ENCODE data around the gene TRPM2. TPM values are rescaled to one million over a fixed set of nuclear protein-coding genes. Genes with fewer than 3 reads are reported as not detected.

TRPM2 gene
- total RNA-seq, 4 donors from 2014 or later = 0.40 to 6.9 (median 2.5) TPM

- no peak overlapping the region for H3K27ac ChIP-seq
- no peak for DNase-seq
- WGBS, 2 donors = no CpG with 5 or more reads among the region's 13 CpGs
Observed at GRCh38 chr21:44425895-44426662, 72.7 kb downstream of the TRPM2 start.

DNA sequence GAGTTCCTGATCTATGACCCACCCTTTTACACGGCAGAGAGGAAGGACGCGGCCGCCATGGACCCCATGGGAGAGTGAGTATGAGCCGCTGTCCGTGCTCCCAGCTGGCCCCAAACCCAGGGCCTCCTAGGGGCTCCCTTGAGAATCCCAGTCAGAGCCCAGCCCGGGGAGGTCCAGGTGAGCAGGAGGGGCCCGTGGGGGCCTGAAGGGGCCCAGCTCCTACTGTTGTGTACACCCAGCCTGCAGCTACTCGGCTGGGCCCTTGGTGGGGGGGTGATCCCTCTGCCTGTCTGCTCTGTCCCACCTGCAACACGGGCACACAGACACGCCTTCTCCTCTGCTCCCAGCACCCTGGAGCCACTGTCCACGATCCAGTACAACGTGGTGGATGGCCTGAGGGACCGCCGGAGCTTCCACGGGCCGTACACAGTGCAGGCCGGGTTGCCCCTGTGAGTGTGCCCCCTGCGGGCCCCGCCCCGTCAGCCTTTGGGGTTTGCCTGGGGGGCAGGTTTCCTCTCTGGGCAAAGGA is 73.3 kb downstream of the TRPM2 start:
- H3K4me1 ChIP-seq = no peaks in the 10 kb centered on the region
- 60 to 70% methylated on average over 3 of the region's 21 CpGs for WGBS, 2 donors
- TF ChIP-seq POLR2A (IDR thresholded peaks at IDR 0.05) = no peak
- TF ChIP-seq, protein P1, sequence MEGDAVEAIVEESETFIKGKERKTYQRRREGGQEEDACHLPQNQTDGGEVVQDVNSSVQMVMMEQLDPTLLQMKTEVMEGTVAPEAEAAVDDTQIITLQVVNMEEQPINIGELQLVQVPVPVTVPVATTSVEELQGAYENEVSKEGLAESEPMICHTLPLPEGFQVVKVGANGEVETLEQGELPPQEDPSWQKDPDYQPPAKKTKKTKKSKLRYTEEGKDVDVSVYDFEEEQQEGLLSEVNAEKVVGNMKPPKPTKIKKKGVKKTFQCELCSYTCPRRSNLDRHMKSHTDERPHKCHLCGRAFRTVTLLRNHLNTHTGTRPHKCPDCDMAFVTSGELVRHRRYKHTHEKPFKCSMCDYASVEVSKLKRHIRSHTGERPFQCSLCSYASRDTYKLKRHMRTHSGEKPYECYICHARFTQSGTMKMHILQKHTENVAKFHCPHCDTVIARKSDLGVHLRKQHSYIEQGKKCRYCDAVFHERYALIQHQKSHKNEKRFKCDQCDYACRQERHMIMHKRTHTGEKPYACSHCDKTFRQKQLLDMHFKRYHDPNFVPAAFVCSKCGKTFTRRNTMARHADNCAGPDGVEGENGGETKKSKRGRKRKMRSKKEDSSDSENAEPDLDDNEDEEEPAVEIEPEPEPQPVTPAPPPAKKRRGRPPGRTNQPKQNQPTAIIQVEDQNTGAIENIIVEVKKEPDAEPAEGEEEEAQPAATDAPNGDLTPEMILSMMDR (IDR thresholded peaks at IDR 0.05) = no peak
- intact Hi-C loops (cut with DNase I) = loop anchor here (5.0 kb wide), 1 partner anchor 56 kb away; no protein-coding TSS in a partner anchor
- H3K9me3 ChIP-seq = peaks cover 0 to 20% (median 0%) of the 10 kb centered on the region in 3 donors
- DNase-seq = no peak
- H3K4me3 ChIP-seq = no peak overlapping the region
- H3K36me3 ChIP-seq = no peaks in the 10 kb centered on the region
- no peak overlapping the region for H3K27ac ChIP-seq
- peaks cover 0 to 34% (median 0%) of the 10 kb centered on the region in 4 donors for H3K27me3 ChIP-seq

More at GRCh38 chr21:44425895-44426662, 72.7 kb downstream of the TRPM2 start:
- intact Hi-C loops (cut with DNase I) = loop anchor here (5.0 kb wide), 1 partner anchor 56 kb away; no protein-coding TSS in a partner anchor
- H3K9me3 ChIP-seq = peaks cover 0 to 20% (median 0%) of the 10 kb centered on the region in 3 donors
- TF ChIP-seq, protein P1 (IDR thresholded peaks at IDR 0.05) = no peak
- no peak for TF ChIP-seq POLR2A (IDR thresholded peaks at IDR 0.05)
- peaks cover 0 to 34% (median 0%) of the 10 kb centered on the region in 4 donors for H3K27me3 ChIP-seq
- H3K36me3 ChIP-seq = no peaks in the 10 kb centered on the region
- peak overlapping the region in 1 of 4 donors; percentile 3 for H3K4me3 ChIP-seq
- no peaks in the 10 kb centered on the region for H3K4me1 ChIP-seq

GRCh38 chr21:44427241-44428120 is 74.1 kb downstream of the TRPM2 start:
- Histone ChIP-seq H3K27me3 (peaks cover 0 to 34% (median 0%) of the 10 kb centered on the region in 4 donors), H3K4me1 (no peaks in the 10 kb centered on the region), H3K9me3 (peaks cover 0 to 20% (median 0%) of the 10 kb centered on the region in 3 donors), H3K4me3 (no peak overlapping the region), H3K36me3 (no peaks in the 10 kb centered on the region), H3K27ac (no peak overlapping the region)
- 82 to 86% methylated on average over 18 to 27 of the region's 28 CpGs for WGBS, 2 donors
- DNase-seq = no peak
- TF ChIP-seq, protein P1 (IDR thresholded peaks at IDR 0.05) = no peak
- no peak for TF ChIP-seq POLR2A (IDR thresholded peaks at IDR 0.05)
- intact Hi-C loops (cut with DNase I) = loop anchor here (5.0 kb wide), 1 partner anchor 55 kb away; no protein-coding TSS in a partner anchor

- no peak for DNase-seq
- no peak overlapping the region for H3K27ac ChIP-seq
- H3K4me3 ChIP-seq = no peak overlapping the region
- no peaks in the 10 kb centered on the region for H3K4me1 ChIP-seq
- peaks cover 0 to 20% (median 0%) of the 10 kb centered on the region in 3 donors for H3K9me3 ChIP-seq
- peaks cover 0 to 34% (median 0%) of the 10 kb centered on the region in 4 donors for H3K27me3 ChIP-seq
- WGBS, 2 donors = 43 to 46% methylated on average over 3 of the region's 3 CpGs
- H3K36me3 ChIP-seq = no peaks in the 10 kb centered on the region
- intact Hi-C loops (cut with DNase I) = loop anchor here (5.0 kb wide), 1 partner anchor 54 kb away; no protein-coding TSS in a partner anchor
- TF ChIP-seq POLR2A (IDR thresholded peaks at IDR 0.05) = no peak
- TF ChIP-seq, protein P1 (IDR thresholded peaks at IDR 0.05) = no peak
Observed at GRCh38 chr21:44428281-44428960, 75.0 kb downstream of the TRPM2 start.

Measured in esophagus squamous epithelium (tissue), 5 donors.